SU-DHL-6 (cell line): ENCODE results near the gene LGALS4.
"Not testable (repeated sequence)": the region's sequence is repeated elsewhere in the genome, so short reads cannot be mapped to it uniquely, and the experiment has no call there.

Source experiments
- H2AFZ ChIP-seq: fragments of 200-600 bp; sonication (generic); 2 replicates; pipeline ENCODE4 v1.6.1; 2014; ENCODE audit warnings: low read depth, mild to moderate bottlenecking, moderate library complexity, mixed read lengths, antibody characterized with exemption, low read length; ENCODE audit not compliant: severe bottlenecking
- H3F3A ChIP-seq: fragments of 200-600 bp; shearing (Covaris generic); 2 replicates; pipeline ENCODE4 v1.6.0; 2016; ENCODE audit warnings: antibody characterized with exemption, mild to moderate bottlenecking; ENCODE audit not compliant: insufficient read depth
- H3K27ac ChIP-seq: fragments of 200-600 bp; sonication (generic); 2 replicates; pipeline ENCODE4 v1.5.1; 2016; ENCODE audit warnings: low read depth, mild to moderate bottlenecking, low read length, moderate library complexity, mixed read lengths
- H3K27me3 ChIP-seq: fragments of 200-600 bp; sonication (generic), shearing (Covaris generic); 2 replicates; pipeline ENCODE4 v1.6.0; 2014; ENCODE audit warnings: mild to moderate bottlenecking, low read length
- H3K36me3 ChIP-seq: fragments of 200-600 bp; sonication (generic); 2 replicates; pipeline ENCODE4 v1.6.1; 2014; ENCODE audit warnings: mild to moderate bottlenecking, low read length, mixed read lengths
- H3K4me2 ChIP-seq: fragments of 300-600, 200-600 bp; shearing (Covaris generic), sonication (generic); 2 replicates; pipeline ENCODE4 v1.6.0; 2014; ENCODE audit warnings: low read length, low read depth, mild to moderate bottlenecking; ENCODE audit not compliant: poor library complexity, severe bottlenecking
- H3K4me3 ChIP-seq: fragments of 200-600 bp; sonication (generic); 2 replicates; pipeline ENCODE4 v1.5.1; 2014; ENCODE audit warnings: antibody characterized with exemption, low read length, mild to moderate bottlenecking, mixed read lengths; ENCODE audit not compliant: insufficient read depth, poor library complexity, severe bottlenecking
- H3K79me2 ChIP-seq: fragments of 200-600 bp; sonication (generic); 2 replicates; pipeline ENCODE4 v1.6.1; 2014; ENCODE audit warnings: mild to moderate bottlenecking, low read length, moderate library complexity; ENCODE audit not compliant: insufficient read depth
- H3K9ac ChIP-seq: fragments of 200-600 bp; sonication (generic); 2 replicates; pipeline ENCODE4 v1.7.0; 2014; ENCODE audit warnings: mild to moderate bottlenecking, low read length
- H3K9me2 ChIP-seq: fragments of 200-600 bp; sonication (generic); replicated peaks from 2 replicates; pipeline ENCODE4 v1.6.1; 2014; ENCODE audit warnings: low read length; ENCODE audit not compliant: insufficient read depth
- H3K9me3 ChIP-seq: fragments of 200-600 bp; sonication (generic); 2 replicates; pipeline ENCODE4 v1.6.1; 2014; ENCODE audit warnings: low read length, mixed read lengths; ENCODE audit not compliant: insufficient read depth
- H4K20me1 ChIP-seq: fragments of 200-600 bp; sonication (generic); 2 replicates; pipeline ENCODE4 v1.6.1; 2014; ENCODE audit warnings: low read depth, mild to moderate bottlenecking, antibody characterized with exemption, low read length, moderate library complexity, mixed read lengths
- CTCF ChIP-seq: fragments of 200-600 bp; sonication (generic); IDR thresholded peaks from one replicate; pipeline ENCODE4 v1.5.1; 2017; ENCODE audit warnings: antibody characterized with exemption, mild to moderate bottlenecking, low read length, moderate library complexity; ENCODE audit not compliant: insufficient read depth, poor library complexity, severe bottlenecking
- EZH2phosphoT487 ChIP-seq: fragments of 200-600 bp; sonication (generic), shearing (Covaris generic); conservative IDR thresholded peaks from 2 replicates; pipeline ENCODE4 v1.6.1; 2018; ENCODE audit warnings: mild to moderate bottlenecking, antibody characterized with exemption, low read length, moderate library complexity, mixed read lengths

The LGALS4 gene

GRCh38 chr19:38826856-38827551, 14.3 kb upstream of the LGALS4 start:
- H3K36me3 ChIP-seq: peaks cover 7% of the 10 kb centered on the region; the same call in 1 of the 2 replicates
- no peak for TF ChIP-seq CTCF
- no peak for TF ChIP-seq EZH2phosphoT487
- no peaks in the 10 kb centered on the region for H3F3A ChIP-seq
- no peak overlapping the region for H3K4me3 ChIP-seq
- no peak overlapping the region for H3K27ac ChIP-seq
- no peak overlapping the region for H3K4me2 ChIP-seq
- H2AFZ ChIP-seq: no peak overlapping the region
- H3K9me3 ChIP-seq: no peaks in the 10 kb centered on the region
- H3K9me2 ChIP-seq: no peaks in the 10 kb centered on the region
- no peaks in the 10 kb centered on the region for H3K27me3 ChIP-seq
- no peaks in the 10 kb centered on the region for H4K20me1 ChIP-seq
- no peak overlapping the region for H3K9ac ChIP-seq
- peaks cover 11% of the 10 kb centered on the region; the same call in 1 of the 2 replicates for H3K79me2 ChIP-seq

GRCh38 chr19:38825936-38826335, 13.2 kb upstream of the LGALS4 start:
- H3K9ac ChIP-seq, H3K36me3 ChIP-seq, H3K9me2 ChIP-seq, H3K4me2 ChIP-seq, H3K79me2 ChIP-seq, H3F3A ChIP-seq, H3K9me3 ChIP-seq, H2AFZ ChIP-seq, H4K20me1 ChIP-seq, H3K27ac ChIP-seq, H3K4me3 ChIP-seq, H3K27me3 ChIP-seq: not testable (repeated sequence)

GRCh38 chr19:38821230-38821825, 8.6 kb upstream of the LGALS4 start:
- H3K4me3 ChIP-seq, H3K9me3 ChIP-seq, H3K27ac ChIP-seq, H4K20me1 ChIP-seq, H3K36me3 ChIP-seq, H3K9ac ChIP-seq, H3K79me2 ChIP-seq, H3K9me2 ChIP-seq, H2AFZ ChIP-seq, H3K4me2 ChIP-seq, H3K27me3 ChIP-seq, H3F3A ChIP-seq: not testable (repeated sequence)

- Histone ChIP-seq H3K9me2 (no peaks in the 10 kb centered on the region), H3K4me3 (no peak overlapping the region), H3K9me3 (no peaks in the 10 kb centered on the region), H3K79me2 (no peaks in the 10 kb centered on the region), H2AFZ (no peak overlapping the region), H3K9ac (no peak overlapping the region), H4K20me1 (no peaks in the 10 kb centered on the region), H3K36me3 (peaks cover 7% of the 10 kb centered on the region; the same call in 1 of the 2 replicates), H3K27ac (no peak overlapping the region), H3K4me2 (no peak overlapping the region), H3K27me3 (no peaks in the 10 kb centered on the region), H3F3A (no peaks in the 10 kb centered on the region)
- no peak for TF ChIP-seq EZH2phosphoT487
- no peak for TF ChIP-seq CTCF
Measured at GRCh38 chr19:38819231-38819920, 6.6 kb upstream of the LGALS4 start.
